ENCODE results near the gene TBC1D19.

Gene TBC1D19

DNA sequence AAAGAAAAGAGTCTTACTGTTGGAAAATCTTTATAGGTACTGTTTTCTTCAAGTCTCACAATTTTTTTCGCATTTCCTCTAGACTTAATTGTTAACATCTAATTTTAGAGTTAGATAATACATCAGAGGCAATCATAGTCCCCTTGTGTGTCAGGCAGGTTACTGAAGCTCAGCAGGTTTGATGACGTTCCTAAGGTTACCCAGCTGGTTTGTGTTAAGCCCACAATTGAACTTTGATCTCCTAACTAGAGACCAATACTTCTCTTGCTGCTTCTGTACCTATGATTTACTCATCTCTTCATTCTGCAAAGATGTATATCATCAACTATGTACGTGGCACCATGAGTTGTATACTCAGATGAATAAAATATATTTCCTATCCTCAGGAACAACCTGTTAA is 145.1 kb downstream of the TBC1D19 start:
- TF ChIP-seq, protein P1, sequence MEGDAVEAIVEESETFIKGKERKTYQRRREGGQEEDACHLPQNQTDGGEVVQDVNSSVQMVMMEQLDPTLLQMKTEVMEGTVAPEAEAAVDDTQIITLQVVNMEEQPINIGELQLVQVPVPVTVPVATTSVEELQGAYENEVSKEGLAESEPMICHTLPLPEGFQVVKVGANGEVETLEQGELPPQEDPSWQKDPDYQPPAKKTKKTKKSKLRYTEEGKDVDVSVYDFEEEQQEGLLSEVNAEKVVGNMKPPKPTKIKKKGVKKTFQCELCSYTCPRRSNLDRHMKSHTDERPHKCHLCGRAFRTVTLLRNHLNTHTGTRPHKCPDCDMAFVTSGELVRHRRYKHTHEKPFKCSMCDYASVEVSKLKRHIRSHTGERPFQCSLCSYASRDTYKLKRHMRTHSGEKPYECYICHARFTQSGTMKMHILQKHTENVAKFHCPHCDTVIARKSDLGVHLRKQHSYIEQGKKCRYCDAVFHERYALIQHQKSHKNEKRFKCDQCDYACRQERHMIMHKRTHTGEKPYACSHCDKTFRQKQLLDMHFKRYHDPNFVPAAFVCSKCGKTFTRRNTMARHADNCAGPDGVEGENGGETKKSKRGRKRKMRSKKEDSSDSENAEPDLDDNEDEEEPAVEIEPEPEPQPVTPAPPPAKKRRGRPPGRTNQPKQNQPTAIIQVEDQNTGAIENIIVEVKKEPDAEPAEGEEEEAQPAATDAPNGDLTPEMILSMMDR (IDR thresholded peaks at IDR 0.05; ENCODE audit: unreplicated experiment in 3 of 3): no peak
- Mint-ChIP-seq H3K27ac (no peak overlapping the region), H3K27me3 (ENCODE audit: low read depth) (no peaks in the 10 kb centered on the region), H3K36me3 (ENCODE audit: low read depth) (peaks cover 21% of the 10 kb centered on the region), H3K4me1 (peaks cover 16% of the 10 kb centered on the region), H3K9me3 (no peaks in the 10 kb centered on the region), H3K4me3 (no peak overlapping the region)

DNA sequence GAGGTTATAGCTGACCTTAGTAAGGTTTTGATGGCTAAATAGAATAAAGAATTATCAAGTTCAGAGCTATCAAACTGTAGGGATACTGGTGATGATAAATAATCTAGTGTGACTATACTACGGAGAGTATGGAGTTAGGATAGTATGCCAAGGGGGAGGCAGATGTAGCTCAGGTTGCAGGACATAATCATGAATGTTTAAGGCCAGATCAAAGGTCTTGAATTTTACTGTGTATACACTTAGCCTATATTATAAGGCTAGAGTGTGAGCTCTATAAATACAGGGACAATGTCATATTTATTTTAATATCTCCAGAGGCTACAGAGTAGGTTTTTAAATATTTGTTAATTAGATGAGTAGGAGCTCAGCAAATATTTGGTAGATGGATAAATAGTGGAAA is 145.7 kb downstream of the TBC1D19 start:
- Mint-ChIP-seq H3K4me1 (peaks cover 16% of the 10 kb centered on the region), H3K36me3 (ENCODE audit: low read depth) (peaks cover 21% of the 10 kb centered on the region), H3K27me3 (ENCODE audit: low read depth) (no peaks in the 10 kb centered on the region), H3K9me3 (no peaks in the 10 kb centered on the region), H3K4me3 (no peak overlapping the region), H3K27ac (no peak overlapping the region)
- TF ChIP-seq, protein P1 (IDR thresholded peaks at IDR 0.05; ENCODE audit: unreplicated experiment in 3 of 3): no peak

DNA sequence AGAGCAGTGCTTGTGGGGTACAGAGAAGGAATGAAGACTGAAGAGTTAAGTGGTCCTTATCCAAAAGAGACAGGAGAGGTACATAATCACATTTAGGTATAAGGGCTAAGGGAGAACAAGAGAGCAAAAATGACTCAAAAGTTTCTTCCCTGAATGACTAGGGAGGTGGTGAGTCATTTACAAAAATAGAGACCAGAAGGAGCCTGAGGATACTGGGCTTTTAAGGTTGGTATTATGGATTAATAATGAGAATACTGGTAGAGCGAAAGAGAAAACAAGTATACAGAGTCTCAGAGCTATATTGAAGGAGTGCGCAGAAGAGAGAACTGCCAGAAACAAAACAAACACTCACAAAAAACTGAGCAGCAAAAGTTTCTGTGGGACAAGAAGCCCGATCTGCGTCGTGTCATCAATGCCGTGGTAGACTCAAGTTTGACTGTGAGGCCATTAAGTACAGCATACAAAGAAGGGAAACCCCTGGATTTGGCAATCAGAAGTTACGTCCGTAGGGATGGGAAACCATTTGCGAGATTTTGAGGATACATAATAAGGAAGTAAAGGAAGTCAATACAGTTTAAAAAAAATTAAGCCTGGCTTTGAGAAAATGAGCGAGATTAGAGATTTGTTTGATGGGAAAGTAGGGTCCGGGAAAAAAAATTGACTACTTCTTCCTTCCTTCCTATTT is 147.6 kb downstream of the TBC1D19 start:
- Mint-ChIP-seq H3K4me3 (no peak overlapping the region), H3K36me3 (ENCODE audit: low read depth) (peaks cover 12% of the 10 kb centered on the region), H3K27me3 (ENCODE audit: low read depth) (no peaks in the 10 kb centered on the region), H3K4me1 (peaks cover 6% of the 10 kb centered on the region), H3K27ac (no peak overlapping the region), H3K9me3 (no peaks in the 10 kb centered on the region)
- TF ChIP-seq, protein P1 (IDR thresholded peaks at IDR 0.05; ENCODE audit: unreplicated experiment in 3 of 3): no peak

DNA sequence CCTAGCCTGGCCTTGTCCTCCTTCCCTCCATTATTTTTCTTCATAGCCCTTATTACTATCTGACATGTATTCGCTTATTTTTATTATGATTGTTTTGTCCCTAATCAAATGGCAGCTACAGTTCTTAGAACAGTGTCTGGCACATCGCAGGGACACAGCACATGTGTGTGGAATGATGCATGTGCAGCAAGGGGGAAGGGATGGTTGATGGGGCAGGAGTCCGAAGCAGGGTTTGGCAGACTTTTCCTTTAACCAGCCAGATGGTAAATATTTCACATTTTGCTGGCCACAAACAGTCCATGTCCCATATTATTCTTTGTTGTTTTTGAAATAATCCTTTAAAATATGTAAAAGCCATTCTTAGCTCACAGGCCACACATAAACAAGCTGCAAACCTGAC is 148.5 kb downstream of the TBC1D19 start:
- Mint-ChIP-seq H3K36me3 (ENCODE audit: low read depth) (peaks cover 12% of the 10 kb centered on the region), H3K9me3 (no peaks in the 10 kb centered on the region), H3K4me3 (no peak overlapping the region), H3K27me3 (ENCODE audit: low read depth) (no peaks in the 10 kb centered on the region), H3K27ac (no peak overlapping the region), H3K4me1 (peaks cover 6% of the 10 kb centered on the region)
- TF ChIP-seq, protein P1 (IDR thresholded peaks at IDR 0.05; ENCODE audit: unreplicated experiment in 3 of 3): no peak

DNA sequence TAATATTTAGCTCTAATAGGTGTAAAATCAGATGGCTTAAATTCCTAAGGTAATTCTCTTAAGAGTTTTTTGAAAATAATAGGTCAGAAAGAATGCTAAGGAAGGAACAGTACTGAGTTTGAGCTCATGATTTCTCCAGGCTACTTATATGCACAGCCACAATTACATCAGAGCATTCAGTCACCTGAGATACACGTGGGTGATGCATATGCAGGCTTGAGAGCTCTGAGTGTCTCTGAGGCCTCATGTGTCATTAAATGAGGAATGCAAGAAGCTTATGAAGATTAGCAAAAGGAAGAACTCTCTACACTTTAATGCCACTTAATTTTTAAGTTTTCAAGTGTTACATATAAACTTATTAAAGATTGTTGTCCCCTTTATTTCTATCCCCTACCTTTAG is 152.7 kb downstream of the TBC1D19 start:
- Mint-ChIP-seq H3K36me3 (ENCODE audit: low read depth) (peaks cover under 1% of the 10 kb centered on the region), H3K27me3 (ENCODE audit: low read depth) (no peaks in the 10 kb centered on the region), H3K27ac (no peak overlapping the region), H3K4me1 (peaks cover 11% of the 10 kb centered on the region), H3K4me3 (no peak overlapping the region), H3K9me3 (no peaks in the 10 kb centered on the region)
- TF ChIP-seq, protein P1 (IDR thresholded peaks at IDR 0.05; ENCODE audit: unreplicated experiment in 3 of 3): no peak

DNA sequence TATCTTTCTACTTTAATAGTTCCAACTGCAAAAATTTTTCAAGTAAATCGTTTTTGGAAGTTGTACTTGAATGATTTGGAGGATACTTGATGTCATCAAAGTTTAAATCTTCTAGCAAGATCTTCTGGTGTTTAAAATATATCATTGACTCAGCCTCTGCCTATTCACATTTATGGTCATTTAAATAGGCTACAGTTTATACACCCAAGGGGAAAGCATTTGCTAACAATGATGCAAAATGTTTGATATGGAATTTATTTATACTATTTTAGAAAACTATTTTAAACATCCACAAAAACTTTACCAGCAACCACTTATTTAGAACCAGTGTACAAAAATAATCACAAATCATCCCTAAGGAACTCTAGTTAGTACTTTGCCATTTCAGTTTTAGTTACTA is 153.5 kb downstream of the TBC1D19 start:
- H3K4me1 Mint-ChIP-seq: peaks cover 16% of the 10 kb centered on the region
- H3K4me3 Mint-ChIP-seq: no peak overlapping the region
- TF ChIP-seq, protein P1 (IDR thresholded peaks at IDR 0.05; ENCODE audit: unreplicated experiment in 3 of 3): no peak
- no peaks in the 10 kb centered on the region for H3K9me3 Mint-ChIP-seq
- no peak overlapping the region for H3K27ac Mint-ChIP-seq
- no peaks in the 10 kb centered on the region for H3K27me3 Mint-ChIP-seq (ENCODE audit: low read depth)
- peaks cover 5% of the 10 kb centered on the region for H3K36me3 Mint-ChIP-seq (ENCODE audit: low read depth)
